Neuron (in vitro differentiated cells): Measurements from ENCODE around the gene WDR83.
A peak's percentile ranks its signal among the peaks of the same experiment; 100 is the strongest.
"Not testable (repeated sequence)": the region's sequence is repeated elsewhere in the genome, so short reads cannot be mapped to it uniquely, and the experiment has no call there.

Source experiments
- H2AFZ ChIP-seq: one replicate; pipeline ENCODE4 v1.6.1; 2013; ENCODE audit warnings: low read depth, mild to moderate bottlenecking, inconsistent platforms, low read length, moderate library complexity
- H3K27me3 ChIP-seq: one replicate; pipeline ENCODE4 v1.6.1; 2013; ENCODE audit warnings: low read length; ENCODE audit not compliant: insufficient read depth
- H3K36me3 ChIP-seq: one replicate; pipeline ENCODE4 v1.6.1; 2013; ENCODE audit warnings: low read length; ENCODE audit not compliant: insufficient read depth
- H3K4me1 ChIP-seq: one replicate; pipeline ENCODE4 v1.6.1; 2013; ENCODE audit warnings: low read length; ENCODE audit not compliant: insufficient read depth
- H3K4me3 ChIP-seq: 2 replicates; pipeline ENCODE4 v1.5.1; 2013; ENCODE audit warnings: mild to moderate bottlenecking, low read length, moderate library complexity
- H3K9me3 ChIP-seq: one replicate; pipeline ENCODE4 v1.6.1; 2013; ENCODE audit warnings: low read length

Gene WDR83

GRCh38 chr19:12697425-12697824, 30.8 kb downstream of the WDR83 start:
- H2AFZ ChIP-seq, H3K9me3 ChIP-seq, H3K4me1 ChIP-seq, H3K27me3 ChIP-seq: not testable (repeated sequence)
- peaks cover 37% of the 10 kb centered on the region for H3K36me3 ChIP-seq
- H3K4me3 ChIP-seq: peak overlapping the region; percentile 72

GRCh38 chr19:12698138-12698537, 31.5 kb downstream of the WDR83 start:
- Histone ChIP-seq H3K4me1 (peaks cover 10% of the 10 kb centered on the region), H3K36me3 (peaks cover 42% of the 10 kb centered on the region)

GRCh38 chr19:12701596-12702282, 35.1 kb downstream of the WDR83 start:
- no peak overlapping the region for H3K4me3 ChIP-seq
- peaks cover 74% of the 10 kb centered on the region for H3K36me3 ChIP-seq
- no peaks in the 10 kb centered on the region for H3K27me3 ChIP-seq

More at GRCh38 chr19:12698138-12698537, 31.5 kb downstream of the WDR83 start:
- no peak overlapping the region for H2AFZ ChIP-seq
- no peaks in the 10 kb centered on the region for H3K9me3 ChIP-seq
- no peaks in the 10 kb centered on the region for H3K27me3 ChIP-seq
- no peak overlapping the region for H3K4me3 ChIP-seq

GRCh38 chr19:12703046-12703445, 36.4 kb downstream of the WDR83 start:
- H3K4me1 ChIP-seq: no peaks in the 10 kb centered on the region
- H2AFZ ChIP-seq: no peak overlapping the region
- H3K36me3 ChIP-seq: peaks cover 79% of the 10 kb centered on the region
- H3K27me3 ChIP-seq: no peaks in the 10 kb centered on the region
- no peak overlapping the region for H3K4me3 ChIP-seq
- H3K9me3 ChIP-seq: no peaks in the 10 kb centered on the region

More at GRCh38 chr19:12701596-12702282, 35.1 kb downstream of the WDR83 start:
- Histone ChIP-seq H3K4me1 (no peaks in the 10 kb centered on the region), H2AFZ (no peak overlapping the region), H3K9me3 (no peaks in the 10 kb centered on the region)

- Histone ChIP-seq H2AFZ (no peak overlapping the region), H3K36me3 (peaks cover 86% of the 10 kb centered on the region), H3K27me3 (no peaks in the 10 kb centered on the region)
Measured at GRCh38 chr19:12705169-12705568, 38.6 kb downstream of the WDR83 start.

GRCh38 chr19:12705654-12706331, 39.2 kb downstream of the WDR83 start:
- Histone ChIP-seq H3K27me3 (no peaks in the 10 kb centered on the region), H3K36me3 (peaks cover 87% of the 10 kb centered on the region), H3K4me1 (no peaks in the 10 kb centered on the region), H3K4me3 (no peak overlapping the region), H3K9me3 (no peaks in the 10 kb centered on the region), H2AFZ (no peak overlapping the region)

More at GRCh38 chr19:12705169-12705568, 38.6 kb downstream of the WDR83 start:
- no peaks in the 10 kb centered on the region for H3K9me3 ChIP-seq
- no peaks in the 10 kb centered on the region for H3K4me1 ChIP-seq
- H3K4me3 ChIP-seq: no peak overlapping the region

GRCh38 chr19:12706332-12706718, 39.7 kb downstream of the WDR83 start:
- Histone ChIP-seq H3K9me3 (no peaks in the 10 kb centered on the region), H3K4me3 (no peak overlapping the region), H3K4me1 (no peaks in the 10 kb centered on the region), H3K36me3 (peaks cover 85% of the 10 kb centered on the region), H2AFZ (no peak overlapping the region), H3K27me3 (no peaks in the 10 kb centered on the region)

GRCh38 chr19:12708641-12709040, 42.0 kb downstream of the WDR83 start:
- H3K4me3 ChIP-seq: no peak overlapping the region
- H3K4me1 ChIP-seq: no peaks in the 10 kb centered on the region
- H3K9me3 ChIP-seq: no peaks in the 10 kb centered on the region
- no peak overlapping the region for H2AFZ ChIP-seq
- H3K27me3 ChIP-seq: no peaks in the 10 kb centered on the region
- peaks cover 79% of the 10 kb centered on the region for H3K36me3 ChIP-seq

GRCh38 chr19:12711187-12711586, 44.6 kb downstream of the WDR83 start:
- no peak overlapping the region for H3K4me3 ChIP-seq
- no peaks in the 10 kb centered on the region for H3K9me3 ChIP-seq
- H3K4me1 ChIP-seq: no peaks in the 10 kb centered on the region
- no peak overlapping the region for H2AFZ ChIP-seq
- H3K36me3 ChIP-seq: peaks cover 80% of the 10 kb centered on the region
- no peaks in the 10 kb centered on the region for H3K27me3 ChIP-seq

GRCh38 chr19:12712077-12712476, 45.5 kb downstream of the WDR83 start:
- not testable (repeated sequence) for H2AFZ ChIP-seq, H3K9me3 ChIP-seq, H3K27me3 ChIP-seq, H3K4me3 ChIP-seq, H3K4me1 ChIP-seq
- H3K36me3 ChIP-seq: peaks cover 81% of the 10 kb centered on the region

GRCh38 chr19:12713304-12713703, 46.7 kb downstream of the WDR83 start:
- H3K4me1 ChIP-seq, H3K9me3 ChIP-seq, H3K4me3 ChIP-seq, H3K27me3 ChIP-seq, H2AFZ ChIP-seq: not testable (repeated sequence)
- H3K36me3 ChIP-seq: peaks cover 77% of the 10 kb centered on the region

GRCh38 chr19:12715102-12715501, 48.5 kb downstream of the WDR83 start:
- Histone ChIP-seq H3K27me3 (no peaks in the 10 kb centered on the region), H3K36me3 (peaks cover 71% of the 10 kb centered on the region), H3K4me3 (no peak overlapping the region)

GRCh38 chr19:12715929-12716328, 49.3 kb downstream of the WDR83 start:
- Histone ChIP-seq H3K4me1 (peaks cover 8% of the 10 kb centered on the region), H3K27me3 (no peaks in the 10 kb centered on the region), H3K9me3 (no peaks in the 10 kb centered on the region), H3K36me3 (peaks cover 67% of the 10 kb centered on the region), H3K4me3 (no peak overlapping the region), H2AFZ (no peak overlapping the region)

More at GRCh38 chr19:12715102-12715501, 48.5 kb downstream of the WDR83 start:
- Histone ChIP-seq H3K4me1 (no peaks in the 10 kb centered on the region), H3K9me3 (no peaks in the 10 kb centered on the region), H2AFZ (no peak overlapping the region)
